Panc1 (cell line): ENCODE data around the gene MAN2A2. TPM values are rescaled to one million over a fixed set of nuclear protein-coding genes. Genes with fewer than 3 reads are reported as not detected.

Source experiments
- ATAC-seq: fragments of 200-7000 bp; cut with Tn5 transposase; 2 replicates; pipeline ENCODE4 v1.9.1; 2020; ENCODE audit warnings: mild to moderate bottlenecking, moderate library complexity
- BruUV-seq: library from RNA; stranded (reverse); fragments of 400-500 nt; replicated peaks from 2 replicates; lab custom pipeline; 2021; lab: Mats Ljungman, UMichigan
- CTCF ChIA-PET: fragments of 300-600 bp; sonication (Branson Sonifier 250); formaldehyde crosslinking; loops from one replicate; lab custom pipeline; 2022; ENCODE audit warnings: antibody characterized with exemption; lab: Charles Lee
- POLR2A ChIA-PET: fragments of 300-600 bp; sonication (Branson Sonifier 250); formaldehyde crosslinking; loops from one replicate; lab custom pipeline; 2022; ENCODE audit warnings: antibody characterized with exemption; lab: Charles Lee
- DNase-seq: peaks from one replicate; pipeline ENCODE4 v3.0.0-alpha.2; 2010; ENCODE audit warnings: low read depth, low spot score
- H3K27ac ChIP-seq: 2 replicates; pipeline ENCODE4 v1.5.1; 2011; ENCODE audit warnings: mild to moderate bottlenecking, low read length, inconsistent platforms
- H3K27me3 ChIP-seq: fragments of 200-500 bp; sonication (Bioruptor generic); 2 replicates; pipeline ENCODE4 v1.6.0; 2014; ENCODE audit warnings: low read length, inconsistent platforms; ENCODE audit not compliant: control insufficient read depth, insufficient read depth
- H3K36me3 ChIP-seq: fragments of 200-500 bp; sonication (Bioruptor generic); 2 replicates; pipeline ENCODE4 v1.5.1; 2014; ENCODE audit warnings: inconsistent platforms, mild to moderate bottlenecking, low read length, moderate library complexity; ENCODE audit not compliant: control insufficient read depth, insufficient read depth
- H3K4me1 ChIP-seq: 2 replicates; pipeline ENCODE4 v1.5.1; 2011; ENCODE audit warnings: inconsistent platforms, mild to moderate bottlenecking, low read length, moderate library complexity; ENCODE audit not compliant: control insufficient read depth, insufficient read depth
- H3K4me3 ChIP-seq, 2 experiments: 2 replicates each; pipeline ENCODE4 v1.5.1; 2011 to 2012; ENCODE audit warnings: low read depth in 2 of 2, low read length in 2 of 2, mild to moderate bottlenecking in 2 of 2, inconsistent platforms in 1 of 2, moderate library complexity in 1 of 2
- H3K9me3 ChIP-seq: fragments of 200-500 bp; sonication (Bioruptor generic); 2 replicates; pipeline ENCODE4 v1.5.1; 2014; ENCODE audit warnings: low read depth, mild to moderate bottlenecking, inconsistent platforms, low read length, moderate library complexity; ENCODE audit not compliant: control insufficient read depth, insufficient read depth
- POLR2AphosphoS5 ChIP-seq: IDR thresholded peaks from 2 replicates; pipeline ENCODE4 v1.6.1; 2012; ENCODE audit warnings: mild to moderate bottlenecking, low read depth, low read length, moderate library complexity
- SIN3A ChIP-seq: IDR thresholded peaks from 2 replicates; pipeline ENCODE4 v1.6.1; 2012; ENCODE audit warnings: low read depth, mild to moderate bottlenecking, low read length, moderate library complexity, borderline replicate concordance; ENCODE audit not compliant: insufficient read depth
- TCF7L2 ChIP-seq: IDR thresholded peaks from 2 replicates; pipeline ENCODE4 v1.6.1; 2011; ENCODE audit warnings: mild to moderate bottlenecking, low read depth, low read length, inconsistent platforms
- in situ Hi-C: cut with HindIII; loops from 2 replicates; pipeline ENCODE4 v1.10.0; 2016; ENCODE audit warnings: low sequenced_read_pairs, low pct_unique_long_range_greater_than_20kb
- intact Hi-C: fragments of 100-400 bp; cut with micrococcal nuclease; formaldehyde crosslinking; loops from one replicate; pipeline ENCODE4 v1.10.0; 2022; ENCODE audit not compliant: unreplicated experiment
- total RNA-seq: library from RNA; stranded (reverse); gene quantifications from one replicate; pipeline ENCODE4 v1.2.1, GENCODE V29; 2021; ENCODE audit not compliant: unreplicated experiment
- TF ChIP-seq, protein P1 (sequence below): fragments of 450-650 bp; IDR thresholded peaks from 2 replicates; pipeline ENCODE4 v1.5.1; 2017; ENCODE audit warnings: mild to moderate bottlenecking
- TF ChIP-seq, protein P2 (sequence below), 2 experiments: IDR thresholded peaks; 2 replicates each; pipeline ENCODE4 v1.6.1; 2011 to 2012; ENCODE audit warnings: low read depth in 2 of 2, control low read depth in 1 of 2, low read length in 1 of 2, mild to moderate bottlenecking in 1 of 2, moderate library complexity in 1 of 2; ENCODE audit not compliant: insufficient read depth in 1 of 2

MAN2A2 gene
- total RNA-seq, 1 experiment from 2014 or later, result 77.2 TPM

DNA sequence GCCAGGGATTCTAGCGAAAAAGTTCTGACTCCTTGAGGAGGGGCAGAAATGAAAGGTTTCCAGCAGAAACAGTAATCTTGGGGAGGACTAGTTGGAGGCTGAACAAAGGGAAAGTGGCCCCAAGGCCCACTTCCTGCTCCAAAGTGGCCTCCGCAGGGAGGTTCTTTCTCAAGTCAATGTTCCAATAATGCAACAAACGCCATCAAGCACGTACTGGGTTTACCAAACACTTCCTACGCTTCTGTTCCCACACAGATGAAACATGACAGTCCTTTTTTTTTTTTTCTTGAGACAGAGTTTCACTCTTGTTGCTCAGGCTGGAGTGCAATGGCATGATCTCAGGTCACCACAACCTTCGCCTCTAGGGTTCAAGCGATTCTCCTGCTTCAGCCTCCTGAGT, 42.0 kb downstream of the MAN2A2 start:
- TF ChIP-seq POLR2AphosphoS5, result no peak
- TF ChIP-seq TCF7L2, result no peak
- TF ChIP-seq, protein P1, sequence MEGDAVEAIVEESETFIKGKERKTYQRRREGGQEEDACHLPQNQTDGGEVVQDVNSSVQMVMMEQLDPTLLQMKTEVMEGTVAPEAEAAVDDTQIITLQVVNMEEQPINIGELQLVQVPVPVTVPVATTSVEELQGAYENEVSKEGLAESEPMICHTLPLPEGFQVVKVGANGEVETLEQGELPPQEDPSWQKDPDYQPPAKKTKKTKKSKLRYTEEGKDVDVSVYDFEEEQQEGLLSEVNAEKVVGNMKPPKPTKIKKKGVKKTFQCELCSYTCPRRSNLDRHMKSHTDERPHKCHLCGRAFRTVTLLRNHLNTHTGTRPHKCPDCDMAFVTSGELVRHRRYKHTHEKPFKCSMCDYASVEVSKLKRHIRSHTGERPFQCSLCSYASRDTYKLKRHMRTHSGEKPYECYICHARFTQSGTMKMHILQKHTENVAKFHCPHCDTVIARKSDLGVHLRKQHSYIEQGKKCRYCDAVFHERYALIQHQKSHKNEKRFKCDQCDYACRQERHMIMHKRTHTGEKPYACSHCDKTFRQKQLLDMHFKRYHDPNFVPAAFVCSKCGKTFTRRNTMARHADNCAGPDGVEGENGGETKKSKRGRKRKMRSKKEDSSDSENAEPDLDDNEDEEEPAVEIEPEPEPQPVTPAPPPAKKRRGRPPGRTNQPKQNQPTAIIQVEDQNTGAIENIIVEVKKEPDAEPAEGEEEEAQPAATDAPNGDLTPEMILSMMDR, result no peak
- TF ChIP-seq, protein P2, sequence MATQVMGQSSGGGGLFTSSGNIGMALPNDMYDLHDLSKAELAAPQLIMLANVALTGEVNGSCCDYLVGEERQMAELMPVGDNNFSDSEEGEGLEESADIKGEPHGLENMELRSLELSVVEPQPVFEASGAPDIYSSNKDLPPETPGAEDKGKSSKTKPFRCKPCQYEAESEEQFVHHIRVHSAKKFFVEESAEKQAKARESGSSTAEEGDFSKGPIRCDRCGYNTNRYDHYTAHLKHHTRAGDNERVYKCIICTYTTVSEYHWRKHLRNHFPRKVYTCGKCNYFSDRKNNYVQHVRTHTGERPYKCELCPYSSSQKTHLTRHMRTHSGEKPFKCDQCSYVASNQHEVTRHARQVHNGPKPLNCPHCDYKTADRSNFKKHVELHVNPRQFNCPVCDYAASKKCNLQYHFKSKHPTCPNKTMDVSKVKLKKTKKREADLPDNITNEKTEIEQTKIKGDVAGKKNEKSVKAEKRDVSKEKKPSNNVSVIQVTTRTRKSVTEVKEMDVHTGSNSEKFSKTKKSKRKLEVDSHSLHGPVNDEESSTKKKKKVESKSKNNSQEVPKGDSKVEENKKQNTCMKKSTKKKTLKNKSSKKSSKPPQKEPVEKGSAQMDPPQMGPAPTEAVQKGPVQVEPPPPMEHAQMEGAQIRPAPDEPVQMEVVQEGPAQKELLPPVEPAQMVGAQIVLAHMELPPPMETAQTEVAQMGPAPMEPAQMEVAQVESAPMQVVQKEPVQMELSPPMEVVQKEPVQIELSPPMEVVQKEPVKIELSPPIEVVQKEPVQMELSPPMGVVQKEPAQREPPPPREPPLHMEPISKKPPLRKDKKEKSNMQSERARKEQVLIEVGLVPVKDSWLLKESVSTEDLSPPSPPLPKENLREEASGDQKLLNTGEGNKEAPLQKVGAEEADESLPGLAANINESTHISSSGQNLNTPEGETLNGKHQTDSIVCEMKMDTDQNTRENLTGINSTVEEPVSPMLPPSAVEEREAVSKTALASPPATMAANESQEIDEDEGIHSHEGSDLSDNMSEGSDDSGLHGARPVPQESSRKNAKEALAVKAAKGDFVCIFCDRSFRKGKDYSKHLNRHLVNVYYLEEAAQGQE (IDR thresholded peaks at IDR 0.05; ENCODE audit: insufficient read depth in 1 of 2, low read depth in 2 of 2, low read length in 1 of 2), result no peak
- TF ChIP-seq SIN3A, result no peak
- intact Hi-C loops (no loop called here), in situ Hi-C loops (no loop called here)
- ATAC-seq, result no peak
- H3K27ac ChIP-seq, result no peak overlapping the region
- ChIA-PET POLR2A (no interaction called here), CTCF (interaction anchor here (0.6 kb wide), 1 partner anchor 290 kb away, joined by 3 read pairs; no protein-coding TSS in a partner anchor)
- no peak overlapping the region for H3K4me3 ChIP-seq
- no peaks in the 10 kb centered on the region for H3K9me3 ChIP-seq
- H3K4me1 ChIP-seq, result peaks cover 6% of the 10 kb centered on the region
- H3K27me3 ChIP-seq, result no peaks in the 10 kb centered on the region
- no TSS peak for BruUV-seq
- DNase-seq, result no peak
- peaks cover under 1% of the 10 kb centered on the region; the same call in 1 of the 2 replicates for H3K36me3 ChIP-seq

DNA sequence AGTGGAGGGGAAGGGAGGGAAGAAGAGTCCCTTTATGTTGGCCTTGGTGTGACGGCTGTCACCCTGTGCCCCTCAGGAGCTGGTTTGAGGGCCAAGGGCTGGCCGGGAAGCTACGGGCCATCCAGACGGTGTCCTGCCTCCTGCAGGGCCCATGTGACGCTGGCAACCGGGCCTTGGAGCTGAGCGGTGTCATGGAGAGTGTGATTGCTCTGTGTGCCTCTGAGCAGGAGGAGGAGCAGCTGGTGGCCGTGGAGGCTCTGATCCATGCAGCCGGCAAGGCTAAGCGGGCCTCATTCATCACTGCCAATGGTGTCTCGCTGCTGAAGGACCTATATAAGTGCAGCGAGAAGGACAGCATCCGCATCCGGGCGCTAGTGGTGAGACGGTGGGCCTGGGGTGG, 43.4 kb downstream of the MAN2A2 start:
- ChIA-PET CTCF (interaction anchor here (0.6 kb wide), 2 partner anchors 10 to 86 kb away, joined by 3 to 5 read pairs; no protein-coding TSS in a partner anchor), POLR2A (no interaction called here)
- intact Hi-C loops, result no loop called here
- DNase-seq, result no peak
- no TSS peak for BruUV-seq
- Histone ChIP-seq H3K27ac (no peak overlapping the region), H3K4me3 (no peak overlapping the region), H3K27me3 (no peaks in the 10 kb centered on the region), H3K9me3 (no peaks in the 10 kb centered on the region), H3K4me1 (peaks cover 6% of the 10 kb centered on the region), H3K36me3 (peaks cover 4% of the 10 kb centered on the region; the same call in 1 of the 2 replicates)
- no peak for ATAC-seq
- TF ChIP-seq, protein P2 (IDR thresholded peaks at IDR 0.05; ENCODE audit: insufficient read depth in 1 of 2, low read depth in 2 of 2, low read length in 1 of 2), result no peak
- TF ChIP-seq POLR2AphosphoS5, result no peak
- no peak for TF ChIP-seq TCF7L2
- TF ChIP-seq, protein P1, result no peak
- TF ChIP-seq SIN3A, result no peak
- in situ Hi-C loops, result no loop called here
